GM10266 (cell line): ENCODE results near the gene EIF4G1.

Experiments
- DNase-seq: peaks from one replicate; pipeline ENCODE4 v3.0.0; 2012; ENCODE audit errors: extremely low spot score
- CTCF ChIP-seq: IDR thresholded peaks from 2 replicates; pipeline ENCODE4 v1.5.1; 2012; ENCODE audit warnings: mild to moderate bottlenecking, low read depth; ENCODE audit not compliant: control insufficient read depth, insufficient read depth; ENCODE audit errors: missing control alignments

Gene EIF4G1

GRCh38 chr3:184361932-184362667, 47.7 kb downstream of the EIF4G1 start:
- peak; percentile 82 for DNase-seq
- no peak for TF ChIP-seq CTCF

GRCh38 chr3:184362668-184363546, 48.5 kb downstream of the EIF4G1 start:
- DNase-seq: peak; percentile 99
- peak; percentile 79 for TF ChIP-seq CTCF

GRCh38 chr3:184366619-184367289, 52.3 kb downstream of the EIF4G1 start:
- DNase-seq: no peak
- no peak for TF ChIP-seq CTCF

- DNase-seq: no peak
- no peak for TF ChIP-seq CTCF
These were observed 53.7 kb downstream of the EIF4G1 start for GRCh38 chr3:184368116-184368515.

- no peak for TF ChIP-seq CTCF
These were observed 54.3 kb downstream of the EIF4G1 start for GRCh38 chr3:184368586-184369183.

GRCh38 chr3:184371570-184372018, 57.2 kb downstream of the EIF4G1 start:
- TF ChIP-seq CTCF: peak; percentile 93
- peak; percentile 87 for DNase-seq

More at GRCh38 chr3:184368586-184369183, 54.3 kb downstream of the EIF4G1 start:
- DNase-seq: no peak
